CD14-positive monocyte (primary cell): ENCODE results near the gene SLC9A7. TPM values are rescaled to one million over a fixed set of nuclear protein-coding genes. Genes with fewer than 3 reads are reported as not detected.
A peak's percentile ranks its signal among the peaks of the same experiment; 100 is the strongest.

Experiments used
- DNase-seq, 3 donors: peaks; one replicate each; pipeline ENCODE4 v3.0.0-alpha.2; 2011 to 2022
- H2AFZ ChIP-seq: 2 replicates; pipeline ENCODE4 v1.6.0; 2012; ENCODE audit warnings: mild to moderate bottlenecking, low read depth, low read length, inconsistent platforms; ENCODE audit not compliant: insufficient read depth, poor library complexity, severe bottlenecking
- H3K27ac ChIP-seq, 2 donors: 1 replicate in 1 of 2; 2 replicates in 1 of 2; pipeline ENCODE4 v1.5.1; 2012 to 2013; ENCODE audit warnings: low read length in 2 of 2, control low read depth in 1 of 2, inconsistent platforms in 1 of 2, low read depth in 1 of 2, mild to moderate bottlenecking in 1 of 2
- H3K27me3 ChIP-seq, 2 donors: one replicate each; pipeline versions ENCODE4 v1.6.0 to v1.6.1; 2011 to 2013; ENCODE audit warnings: low read length in 2 of 2; ENCODE audit not compliant: control insufficient read depth in 2 of 2, insufficient read depth in 2 of 2
- H3K36me3 ChIP-seq, 2 donors: replicated peaks in 1 of 2; 1 replicate in 1 of 2; 2 replicates in 1 of 2; pipeline versions ENCODE4 v1.5.1 to v1.6.1; 2012 to 2013; ENCODE audit warnings: low read length in 2 of 2, control low read depth in 1 of 2, inconsistent platforms in 1 of 2, mild to moderate bottlenecking in 1 of 2; ENCODE audit not compliant: insufficient read depth in 2 of 2, control insufficient read depth in 1 of 2
- H3K4me1 ChIP-seq, 2 donors: 1 replicate in 1 of 2; 2 replicates in 1 of 2; pipeline versions ENCODE4 v1.5.1 to v1.6.1; 2012 to 2013; ENCODE audit warnings: low read length in 2 of 2, control low read depth in 1 of 2, inconsistent platforms in 1 of 2, mild to moderate bottlenecking in 1 of 2, moderate library complexity in 1 of 2; ENCODE audit not compliant: insufficient read depth in 2 of 2, control insufficient read depth in 1 of 2
- H3K4me2 ChIP-seq: replicated peaks from 2 replicates; pipeline ENCODE3; 2012; ENCODE audit warnings: low read length, moderate library complexity, mild to moderate bottlenecking; ENCODE audit not compliant: poor library complexity, severe bottlenecking; ENCODE audit errors: extremely low read depth
- H3K4me3 ChIP-seq, 3 experiments: fragments of 200-600 bp in 1 of 3; sonication (generic) in 1 of 3; replicated peaks in 1 of 3; 1 replicate in 2 of 3; 2 replicates in 1 of 3; pipeline ENCODE4 v1.5.1; 2011 to 2013; ENCODE audit warnings: low read length in 3 of 3, mild to moderate bottlenecking in 3 of 3, control low read depth in 2 of 3, low read depth in 2 of 3, inconsistent platforms in 1 of 3, moderate library complexity in 1 of 3
- H3K79me2 ChIP-seq: 2 replicates; pipeline ENCODE4 v1.6.0; 2012; ENCODE audit warnings: mild to moderate bottlenecking, control low read depth, inconsistent platforms, low read length, moderate library complexity; ENCODE audit not compliant: insufficient read depth
- H3K9ac ChIP-seq: 2 replicates; pipeline ENCODE4 v1.6.0; 2017; ENCODE audit warnings: low read length, mild to moderate bottlenecking; ENCODE audit not compliant: insufficient read depth, poor library complexity, severe bottlenecking
- H3K9me3 ChIP-seq, 2 donors: replicated peaks in 1 of 2; 1 replicate in 1 of 2; 2 replicates in 1 of 2; pipeline versions ENCODE4 v1.5.1 to v1.6.1; 2012 to 2013; ENCODE audit warnings: low read length in 2 of 2, control low read depth in 1 of 2; ENCODE audit not compliant: control insufficient read depth in 1 of 2, insufficient read depth in 1 of 2
- H4K20me1 ChIP-seq: 2 replicates; pipeline ENCODE4 v1.6.0; 2012; ENCODE audit warnings: mild to moderate bottlenecking, low read length, control low read depth, moderate library complexity; ENCODE audit not compliant: insufficient read depth
- H3K27ac Mint-ChIP-seq, 7 donors: one replicate each; pipeline ENCODE4 v1.8.0; 2020; ENCODE audit warnings: mild to moderate bottlenecking in 7 of 7, mixed read lengths in 7 of 7, moderate library complexity in 6 of 7, inconsistent platforms in 2 of 7
- H3K27me3 Mint-ChIP-seq, 3 donors: one replicate each; pipeline ENCODE4 v1.8.0; 2021 to 2022; ENCODE audit warnings: low read depth in 3 of 3, mild to moderate bottlenecking in 3 of 3, mixed read lengths in 3 of 3, moderate library complexity in 3 of 3, inconsistent platforms in 1 of 3
- H3K36me3 Mint-ChIP-seq, 2 donors: one replicate each; pipeline ENCODE4 v1.8.0; 2020; ENCODE audit warnings: mixed read lengths in 2 of 2, inconsistent platforms in 1 of 2, mild to moderate bottlenecking in 1 of 2
- H3K4me1 Mint-ChIP-seq: one replicate; pipeline ENCODE4 v1.8.0; 2020; ENCODE audit warnings: mild to moderate bottlenecking, mixed read lengths
- H3K4me3 Mint-ChIP-seq, 2 donors: one replicate each; pipeline ENCODE4 v1.8.0; 2020; ENCODE audit warnings: mild to moderate bottlenecking in 2 of 2, mixed read lengths in 2 of 2, moderate library complexity in 1 of 2
- H3K9me3 Mint-ChIP-seq, 7 donors: one replicate each; pipeline ENCODE4 v1.8.0; 2020 to 2022; ENCODE audit warnings: mixed read lengths in 7 of 7, mild to moderate bottlenecking in 6 of 7, moderate library complexity in 6 of 7, inconsistent platforms in 2 of 7
- CTCF ChIP-seq: fragments of 200-600 bp; IDR thresholded peaks from one replicate; pipeline ENCODE4 v1.8.0; 2022; ENCODE audit warnings: antibody characterized with exemption, mild to moderate bottlenecking
- WGBS: methylation state at CpG from one replicate; pipeline ENCODE4 v1.1.5; 2013; ENCODE audit warnings: missing lambda C conversion rate; ENCODE audit not compliant: insufficient coverage; 5-methylcytosine and 5-hydroxymethylcytosine counted together
- intact Hi-C, 2 donors: fragments of 100-400 bp; cut with micrococcal nuclease; formaldehyde crosslinking; loops; one replicate each; pipeline versions ENCODE4 v1.15.0 to v1.15.1; 2023
- polyA plus RNA-seq, 3 donors: library from polyadenylated mRNA; depleted of rRNA in 1 of 3; unstranded in 2 of 3; stranded (reverse) in 1 of 3; fragments of 300-500 nt in 2 of 3; fragments of >200 nt in 1 of 3; fragmentation: Illumina TruSeq in 2 of 3; gene quantifications; 1 replicate in 2 of 3; 2 replicates in 1 of 3; pipeline ENCODE4 v1.2.3, GENCODE V29; 2012 to 2021

The SLC9A7 gene
- polyA plus RNA-seq, 3 donors: 0.73 to 2.0 (median 1.0) TPM

GRCh38 chrX:46559062-46559461 lies 199.9 kb downstream of the SLC9A7 start:
- no peak overlapping the region for H3K4me2 ChIP-seq
- H3K27ac Mint-ChIP-seq: no peak overlapping the region
- peaks cover 0 to 15% (median 1%) of the 10 kb centered on the region in 3 donors for H3K27me3 Mint-ChIP-seq
- H3K4me3 Mint-ChIP-seq: no peak overlapping the region
- H3K9me3 ChIP-seq: no peaks in the 10 kb centered on the region
- no peak overlapping the region for H3K4me3 ChIP-seq
- 100% methylated on average over 1 of the region's 3 CpGs for WGBS
- H3K36me3 Mint-ChIP-seq: no peaks in the 10 kb centered on the region
- H3K27ac ChIP-seq: no peak overlapping the region
- H3K79me2 ChIP-seq: no peaks in the 10 kb centered on the region
- intact Hi-C loops: no loop called here
- no peak overlapping the region for H3K9ac ChIP-seq
- peaks cover 15 to 22% of the 10 kb centered on the region in 2 donors for H3K4me1 ChIP-seq
- H3K9me3 Mint-ChIP-seq: no peaks in the 10 kb centered on the region
- no peaks in the 10 kb centered on the region for H4K20me1 ChIP-seq
- no peaks in the 10 kb centered on the region for H3K36me3 ChIP-seq
- peaks cover 17% of the 10 kb centered on the region for H3K4me1 Mint-ChIP-seq
- no peaks in the 10 kb centered on the region for H3K27me3 ChIP-seq
- no peak for DNase-seq
- no peak for TF ChIP-seq CTCF
- H2AFZ ChIP-seq: no peak overlapping the region

- Histone ChIP-seq H2AFZ (no peak overlapping the region), H3K4me3 (no peak overlapping the region), H3K4me2 (no peak overlapping the region), H3K4me1 (no peaks in the 10 kb centered on the region), H3K9me3 (no peaks in the 10 kb centered on the region), H4K20me1 (no peaks in the 10 kb centered on the region), H3K27me3 (no peaks in the 10 kb centered on the region), H3K79me2 (no peaks in the 10 kb centered on the region), H3K27ac (no peak overlapping the region), H3K36me3 (no peaks in the 10 kb centered on the region), H3K9ac (no peak overlapping the region)
- DNase-seq: peak in 2 of 3 donors; percentile 32 to 42
- no CpG with 5 or more reads among the region's 2 CpGs for WGBS
- Mint-ChIP-seq H3K27me3 (peaks cover 0 to 13% (median 3%) of the 10 kb centered on the region in 3 donors), H3K4me3 (no peak overlapping the region), H3K36me3 (peaks cover 2 to 4% of the 10 kb centered on the region in 2 donors), H3K4me1 (no peaks in the 10 kb centered on the region), H3K9me3 (no peaks in the 10 kb centered on the region), H3K27ac (peak overlapping the region in 3 of 7 donors; percentile 24 to 46 (median 37))
- TF ChIP-seq CTCF: peak; percentile 54
- intact Hi-C loops: loop anchor here in 1 of 2 donors (2.0 kb wide), 1 partner anchor 132 kb away; no protein-coding TSS in a partner anchor
Observed at GRCh38 chrX:46554942-46555341, 204.0 kb downstream of the SLC9A7 start.
